Endothelial cell of umbilical vein (primary cell): ENCODE results near the gene RNF144B.

ENCODE experiments used
- EZH2 ChIP-seq: IDR thresholded peaks from 2 replicates; pipeline ENCODE4 v1.6.1; 2012; ENCODE audit warnings: borderline replicate concordance, low read depth, mild to moderate bottlenecking, moderate library complexity, low read length, inconsistent platforms; ENCODE audit not compliant: severe bottlenecking
- MAX ChIP-seq: IDR thresholded peaks from 2 replicates; pipeline ENCODE4 v1.6.1; 2011; ENCODE audit not compliant: insufficient read depth, insufficient read length
- MYC ChIP-seq: IDR thresholded peaks from one replicate; pipeline ENCODE4 v1.6.1; 2011; ENCODE audit warnings: mild to moderate bottlenecking, low read depth, low read length
- POLR2AphosphoS5 ChIP-seq: IDR thresholded peaks from 2 replicates; pipeline ENCODE4 v1.6.1; 2012; ENCODE audit warnings: low read depth, mild to moderate bottlenecking, control low read depth, low read length, moderate library complexity; ENCODE audit not compliant: insufficient read depth
- TF ChIP-seq, protein P1 (sequence below), 2 donors: IDR thresholded peaks; 1 replicate in 1 of 2; 2 replicates in 1 of 2; pipeline ENCODE4 v1.5.1; 2011; ENCODE audit warnings: low read length in 2 of 2, mild to moderate bottlenecking in 2 of 2, moderate library complexity in 2 of 2, control low read depth in 1 of 2, inconsistent platforms in 1 of 2, low read depth in 1 of 2; ENCODE audit not compliant: insufficient read depth in 1 of 2; ENCODE audit errors: extremely low read depth in 1 of 2

GRCh38 chr6:18383441-18383840 lies 3.7 kb upstream of the RNF144B start:
- TF ChIP-seq, protein P1, sequence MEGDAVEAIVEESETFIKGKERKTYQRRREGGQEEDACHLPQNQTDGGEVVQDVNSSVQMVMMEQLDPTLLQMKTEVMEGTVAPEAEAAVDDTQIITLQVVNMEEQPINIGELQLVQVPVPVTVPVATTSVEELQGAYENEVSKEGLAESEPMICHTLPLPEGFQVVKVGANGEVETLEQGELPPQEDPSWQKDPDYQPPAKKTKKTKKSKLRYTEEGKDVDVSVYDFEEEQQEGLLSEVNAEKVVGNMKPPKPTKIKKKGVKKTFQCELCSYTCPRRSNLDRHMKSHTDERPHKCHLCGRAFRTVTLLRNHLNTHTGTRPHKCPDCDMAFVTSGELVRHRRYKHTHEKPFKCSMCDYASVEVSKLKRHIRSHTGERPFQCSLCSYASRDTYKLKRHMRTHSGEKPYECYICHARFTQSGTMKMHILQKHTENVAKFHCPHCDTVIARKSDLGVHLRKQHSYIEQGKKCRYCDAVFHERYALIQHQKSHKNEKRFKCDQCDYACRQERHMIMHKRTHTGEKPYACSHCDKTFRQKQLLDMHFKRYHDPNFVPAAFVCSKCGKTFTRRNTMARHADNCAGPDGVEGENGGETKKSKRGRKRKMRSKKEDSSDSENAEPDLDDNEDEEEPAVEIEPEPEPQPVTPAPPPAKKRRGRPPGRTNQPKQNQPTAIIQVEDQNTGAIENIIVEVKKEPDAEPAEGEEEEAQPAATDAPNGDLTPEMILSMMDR (IDR thresholded peaks at IDR 0.05; ENCODE audit: extremely low read depth in 1 of 2, insufficient read depth in 1 of 2, low read depth in 1 of 2, low read length in 2 of 2): no peak
- TF ChIP-seq MAX (no peak), MYC (no peak), EZH2 (no peak), POLR2AphosphoS5 (no peak)
